K562 (cell line): ENCODE measurements around the gene OIT3. TPM values are rescaled to one million over a fixed set of nuclear protein-coding genes. Genes with fewer than 3 reads are reported as not detected.
A peak's percentile ranks its signal among the peaks of the same experiment; 100 is the strongest.

ENCODE experiments used
- CTCFL ChIP-seq: IDR thresholded peaks from 2 replicates; pipeline ENCODE4 v1.6.1; 2011; ENCODE audit warnings: borderline replicate concordance, low read depth, mild to moderate bottlenecking, moderate library complexity, low read length; ENCODE audit not compliant: insufficient read depth, poor library complexity, severe bottlenecking
- ESRRA ChIP-seq: fragments of 450-650 bp; IDR thresholded peaks from 2 replicates; pipeline ENCODE4 v1.6.1; 2014; ENCODE audit warnings: low read depth, mild to moderate bottlenecking, moderate library complexity, borderline replicate concordance
- GTF2A2 ChIP-seq: IDR thresholded peaks from 2 replicates; pipeline ENCODE4 v1.6.1; 2016; ENCODE audit warnings: mild to moderate bottlenecking, missing genetic modification characterization, missing compliant biosample characterization
- GTF2B ChIP-seq: IDR thresholded peaks from 2 replicates; pipeline ENCODE4 v1.6.1; 2011; ENCODE audit not compliant: insufficient read length; ENCODE audit errors: extremely low read depth
- IRF2 ChIP-seq: sonication (generic); formaldehyde crosslinking; IDR thresholded peaks from 2 replicates; pipeline ENCODE4 v1.8.1; 2022; ENCODE audit warnings: mild to moderate bottlenecking, missing genetic modification reagents
- KDM5B ChIP-seq: fragments of 200-600 bp; sonication (generic); IDR thresholded peaks from 2 replicates; pipeline ENCODE4 v1.6.1; 2012; ENCODE audit warnings: low read depth, mild to moderate bottlenecking, moderate library complexity, low read length, control low read depth, inconsistent platforms; ENCODE audit not compliant: insufficient replicate concordance
- LARP7 ChIP-seq: fragments of 450-650 bp; IDR thresholded peaks from 2 replicates; pipeline ENCODE4 v1.6.1; 2016
- MXI1 ChIP-seq: IDR thresholded peaks from 2 replicates; pipeline ENCODE4 v1.6.1; 2011; ENCODE audit warnings: low read depth, mild to moderate bottlenecking, improper control_type of control experiment, low read length
- NFIC ChIP-seq: fragments of 450-650 bp; IDR thresholded peaks from 2 replicates; pipeline ENCODE4 v1.6.1; 2017; ENCODE audit warnings: mild to moderate bottlenecking, inconsistent platforms
- PRDM10 ChIP-seq: fragments of 450-650 bp; IDR thresholded peaks from 2 replicates; pipeline ENCODE4 v1.6.1; 2018; ENCODE audit not compliant: partially characterized antibody
- SLC30A9 ChIP-seq: fragments of 250-450 bp; sonication (Bioruptor Pico); IDR thresholded peaks from 2 replicates; pipeline ENCODE4 v1.8.0; 2022; ENCODE audit warnings: mild to moderate bottlenecking, moderate library complexity
- SMARCA5 ChIP-seq: fragments of 450-650 bp; IDR thresholded peaks from 2 replicates; pipeline ENCODE4 v1.6.1; 2016
- SMC3 ChIP-seq: conservative IDR thresholded peaks from 2 replicates; pipeline ENCODE4 v1.6.1; 2011; ENCODE audit warnings: low read depth, low read length, improper control_type of control experiment; ENCODE audit not compliant: insufficient read depth
- SNAPC5 ChIP-seq: fragments of 250-450 bp; sonication (Bioruptor Pico); IDR thresholded peaks from 2 replicates; pipeline ENCODE4 v1.8.0; 2021; ENCODE audit warnings: moderate library complexity, mild to moderate bottlenecking, inconsistent platforms
- U2AF1 ChIP-seq: fragments of 200-400 bp; formaldehyde crosslinking; optimal IDR thresholded peaks from 2 replicates; pipeline ENCODE3; 2017; ENCODE audit warnings: mild to moderate bottlenecking, low read depth, low read length, moderate library complexity
- XRCC5 ChIP-seq: fragments of 200-400 bp; formaldehyde crosslinking; IDR thresholded peaks from 2 replicates; pipeline ENCODE4 v1.6.1; 2017; ENCODE audit warnings: low read depth, mild to moderate bottlenecking, low read length
- ZEB2 ChIP-seq: fragments of 450-650 bp; IDR thresholded peaks from 2 replicates; pipeline ENCODE4 v1.6.1; 2016
- ZKSCAN1 ChIP-seq: fragments of 150-350 bp; IDR thresholded peaks from 2 replicates; pipeline ENCODE4 v1.6.1; 2016; ENCODE audit warnings: low read depth, low read length
- ZKSCAN3 ChIP-seq: fragments of 250-450 bp; sonication (Bioruptor Pico); IDR thresholded peaks from 2 replicates; pipeline ENCODE4 v1.4.0; 2020
- ZNF511 ChIP-seq: sonication (generic); formaldehyde crosslinking; IDR thresholded peaks from 2 replicates; pipeline ENCODE4 v1.8.0; 2022; ENCODE audit warnings: mild to moderate bottlenecking, missing genetic modification reagents
- polyA plus RNA-seq, 8 experiments: library from polyadenylated mRNA; depleted of rRNA in 4 of 8; stranded (reverse) in 5 of 8; unstranded in 3 of 8; fragments of >200 nt; fragmentation: Nextera tagmentation in 2 of 8; fragmentation: Illumina TruSeq in 1 of 8; extraction: Ambion mirVana in 2 of 8; extraction: Trizol in 1 of 8; gene quantifications; 2 replicates each; pipeline versions ENCODE4 v1.2.1 to v1.2.3, GENCODE V29; 2011 to 2014; ENCODE audit warnings: inconsistent platforms in 1 of 8, missing spikeins in 1 of 8
- total RNA-seq, 7 experiments: library from RNA; depleted of rRNA in 6 of 7; stranded (reverse); fragments of >200 nt in 6 of 7; fragmentation: Illumina TruSeq in 2 of 7; extraction: Trizol in 2 of 7; gene quantifications; 2 replicates each; pipeline versions ENCODE4 v1.2.1 to v1.2.3, GENCODE V29; 2011 to 2021; ENCODE audit warnings: low replicate concordance in 1 of 7

Gene OIT3
- total and polyA plus RNA-seq, 9 of the 15 experiments (the other 6 are each of a cell fraction or from before 2014, with no cell fraction given): not detected

GRCh38 chr10:72943498-72944234, 50.1 kb downstream of the OIT3 start (continued):
- TF ChIP-seq GTF2A2: no peak
- TF ChIP-seq SMARCA5: no peak
- TF ChIP-seq SMC3: no peak
- TF ChIP-seq ZNF511 (CRISPR knock-in tag): no peak
- TF ChIP-seq U2AF1: peak; percentile 71
- TF ChIP-seq CTCFL: no peak
- TF ChIP-seq MXI1: no peak
- TF ChIP-seq GTF2B: no peak
- no peak for TF ChIP-seq IRF2 (CRISPR knock-in tag)
- peak; percentile 63; the same call in 1 of the 2 replicates for TF ChIP-seq LARP7
- TF ChIP-seq XRCC5: no peak
- peak; percentile 77 for TF ChIP-seq ESRRA
- TF ChIP-seq SNAPC5 (CRISPR knock-in tag): no peak
- TF ChIP-seq NFIC: no peak
- TF ChIP-seq ZKSCAN1: no peak
- no peak for TF ChIP-seq KDM5B
- TF ChIP-seq PRDM10: no peak
- TF ChIP-seq SLC30A9 (CRISPR knock-in tag): no peak
- 0 out of 2 replicates have a peak, but pooled peaks have one; percentile 40 for TF ChIP-seq ZEB2
- TF ChIP-seq ZKSCAN3 (CRISPR knock-in tag): no peak
